ENCODE measurements around the gene ING1.
"Not testable (repeated sequence)": the region's sequence is repeated elsewhere in the genome, so short reads cannot be mapped to it uniquely, and the experiment has no call there.

The ING1 gene

DNA sequence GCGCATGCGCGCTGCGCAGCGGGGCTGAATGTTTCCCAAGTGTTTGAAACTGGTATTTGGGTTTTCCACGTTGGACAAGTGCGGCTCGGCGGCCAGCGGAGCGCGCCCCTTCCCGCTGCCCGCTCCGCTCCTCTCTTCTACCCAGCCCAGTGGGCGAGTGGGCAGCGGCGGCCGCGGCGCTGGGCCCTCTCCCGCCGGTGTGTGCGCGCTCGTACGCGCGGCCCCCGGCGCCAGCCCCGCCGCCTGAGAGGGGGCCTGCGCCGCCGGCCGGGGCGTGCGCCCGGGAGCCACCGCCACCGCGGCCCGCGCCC lies at the start of gene ING1:
ING1 (plus strand) TSS at position 59 of the 311 bp plus-strand sequence. CDS start 450 bp downstream, outside the sequence.
- DNase-seq, result no peak

GRCh38 chr13:110664041-110664440 lies 49.5 kb upstream of the ING1 start:
- no peak for DNase-seq

DNA sequence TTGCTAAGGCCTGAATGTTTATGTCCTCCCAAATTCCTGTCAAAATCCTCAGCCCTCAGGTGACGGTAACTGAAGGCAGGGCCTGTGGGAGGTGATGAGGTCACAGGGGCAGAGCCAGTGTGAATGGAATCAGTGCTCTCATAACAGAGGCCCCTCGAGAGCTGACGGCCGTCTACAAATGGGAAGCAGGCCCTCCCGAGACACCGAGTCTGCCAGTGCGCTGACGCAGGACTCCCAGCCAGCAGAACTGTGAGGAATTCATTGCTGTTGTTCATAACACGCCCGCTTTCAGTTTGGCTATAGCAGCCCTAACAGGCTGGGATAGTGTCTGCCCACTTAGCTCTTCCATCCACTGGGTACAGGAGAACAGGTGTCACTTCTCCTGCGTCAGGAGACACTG lies 48.8 kb upstream of the ING1 start:
- no peak for DNase-seq

DNA sequence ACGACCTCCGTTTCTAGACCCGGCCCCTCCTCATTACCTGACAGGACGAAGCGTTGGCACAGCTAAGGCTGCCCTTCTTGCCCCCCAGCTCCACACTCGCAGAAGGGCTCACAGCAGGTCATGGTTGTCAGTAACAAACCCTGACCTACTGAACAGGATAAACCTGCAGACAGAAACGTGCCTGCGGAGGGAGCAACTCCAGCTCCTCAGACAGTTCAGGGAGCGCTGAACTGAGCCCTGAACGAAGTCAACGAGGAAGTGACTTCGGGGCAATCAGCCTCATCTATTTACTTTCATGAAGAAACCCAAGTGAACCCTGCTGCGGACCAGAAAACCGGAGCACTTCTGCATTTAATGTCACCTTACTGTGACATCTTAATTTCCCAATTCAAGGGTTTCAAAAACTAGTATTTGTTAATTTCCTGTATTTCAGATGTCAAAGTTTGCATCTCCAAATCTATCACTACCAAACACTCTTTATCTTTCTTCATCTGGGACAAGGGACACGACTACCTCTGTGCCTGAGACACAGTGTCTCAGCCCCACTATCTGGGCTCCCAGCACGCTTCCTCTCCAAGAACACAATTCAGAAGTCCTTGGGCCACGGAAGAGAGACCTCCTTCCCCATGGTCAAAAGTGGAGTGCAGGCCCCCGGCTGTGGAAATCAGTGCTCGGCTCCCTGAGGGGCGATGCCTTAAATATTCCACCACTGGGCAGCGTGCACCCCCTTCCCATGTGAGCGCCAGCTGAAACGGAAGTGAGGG lies 47.8 kb upstream of the ING1 start:
- DNase-seq, result no peak

- DNase-seq, result no peak
These were observed 47.3 kb upstream of the ING1 start for GRCh38 chr13:110666255-110666533.

DNA sequence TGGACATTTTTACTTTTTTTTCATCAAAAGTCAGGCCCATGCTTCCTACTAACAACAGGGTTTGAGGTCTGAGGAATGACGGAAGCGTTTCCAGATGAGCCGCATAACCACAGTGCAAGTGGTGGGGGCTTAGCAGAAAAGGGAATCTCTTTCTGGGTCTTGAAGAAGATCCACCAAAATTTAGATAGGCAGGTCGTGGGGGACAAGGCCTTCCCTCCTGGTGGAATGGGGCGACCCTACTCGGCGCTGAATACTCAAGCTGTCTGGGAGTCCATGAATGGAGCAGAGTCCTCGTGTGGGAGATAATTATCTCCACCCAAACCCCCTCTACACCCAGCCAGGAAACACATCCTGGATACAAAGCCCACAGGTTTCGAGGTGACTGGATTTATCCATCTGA lies 44.5 kb upstream of the ING1 start:
- DNase-seq, result no peak

- not testable (repeated sequence) for DNase-seq
These were observed 43.7 kb upstream of the ING1 start for GRCh38 chr13:110669814-110670213.

GRCh38 chr13:110676595-110677587 lies 36.6 kb upstream of the ING1 start:
- DNase-seq, result no peak

- no peak for DNase-seq
These were observed 35.6 kb upstream of the ING1 start for GRCh38 chr13:110677731-110678545.

DNA sequence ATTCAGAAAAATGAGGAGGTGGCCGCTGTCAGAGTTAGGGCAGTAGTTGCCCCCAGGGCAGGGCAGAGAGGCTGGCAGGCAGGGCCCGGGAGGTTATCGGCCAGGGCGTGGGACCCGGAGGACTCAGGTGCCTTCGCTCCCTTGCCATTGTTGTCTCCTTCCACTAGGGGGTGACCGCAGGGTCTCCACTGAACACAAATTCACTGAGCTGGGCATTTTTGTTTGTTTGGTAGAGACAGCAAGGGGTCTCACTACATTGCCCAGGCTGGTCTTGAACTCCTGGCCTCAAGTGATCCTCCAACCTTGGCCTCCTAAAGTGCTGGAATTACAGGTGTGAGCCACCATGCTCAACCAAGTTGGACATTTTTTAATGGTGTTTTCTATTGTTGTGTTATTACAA lies 32.6 kb upstream of the ING1 start:
- DNase-seq, result no peak

DNA sequence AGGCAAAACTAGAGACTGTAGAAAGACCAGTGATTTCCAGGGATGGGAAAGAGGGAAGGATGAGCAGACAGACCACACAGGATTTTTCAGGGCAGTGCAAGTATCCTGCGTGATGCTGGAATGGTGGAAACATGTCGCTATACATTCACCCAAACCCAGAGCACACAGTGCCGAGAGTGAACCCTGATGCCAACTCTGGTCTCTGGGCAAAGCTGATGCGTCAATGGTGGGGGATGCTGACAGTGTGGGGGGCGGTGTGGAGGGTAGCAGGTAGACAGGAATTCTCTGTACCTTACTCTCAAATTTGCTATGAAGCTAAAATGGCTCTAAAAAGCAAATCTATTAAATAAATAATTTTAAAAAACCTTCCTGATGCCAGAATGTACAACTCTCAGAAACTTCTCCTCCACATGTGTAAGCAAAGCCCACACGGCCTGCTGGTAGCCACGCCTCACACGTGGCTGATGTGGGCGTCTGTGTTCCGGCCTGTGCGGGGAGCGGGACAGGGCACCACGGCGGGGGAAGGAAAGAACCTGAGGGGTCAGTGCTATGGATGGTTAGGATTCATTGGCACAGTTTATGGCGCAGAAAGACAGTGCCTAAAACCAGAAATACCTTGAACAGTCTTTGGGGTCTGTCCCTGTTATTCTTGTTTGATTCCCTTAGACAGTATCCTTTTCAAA lies 31.5 kb upstream of the ING1 start:
- no peak for DNase-seq

GRCh38 chr13:110682746-110683145 lies 30.8 kb upstream of the ING1 start:
- no peak for DNase-seq

DNA sequence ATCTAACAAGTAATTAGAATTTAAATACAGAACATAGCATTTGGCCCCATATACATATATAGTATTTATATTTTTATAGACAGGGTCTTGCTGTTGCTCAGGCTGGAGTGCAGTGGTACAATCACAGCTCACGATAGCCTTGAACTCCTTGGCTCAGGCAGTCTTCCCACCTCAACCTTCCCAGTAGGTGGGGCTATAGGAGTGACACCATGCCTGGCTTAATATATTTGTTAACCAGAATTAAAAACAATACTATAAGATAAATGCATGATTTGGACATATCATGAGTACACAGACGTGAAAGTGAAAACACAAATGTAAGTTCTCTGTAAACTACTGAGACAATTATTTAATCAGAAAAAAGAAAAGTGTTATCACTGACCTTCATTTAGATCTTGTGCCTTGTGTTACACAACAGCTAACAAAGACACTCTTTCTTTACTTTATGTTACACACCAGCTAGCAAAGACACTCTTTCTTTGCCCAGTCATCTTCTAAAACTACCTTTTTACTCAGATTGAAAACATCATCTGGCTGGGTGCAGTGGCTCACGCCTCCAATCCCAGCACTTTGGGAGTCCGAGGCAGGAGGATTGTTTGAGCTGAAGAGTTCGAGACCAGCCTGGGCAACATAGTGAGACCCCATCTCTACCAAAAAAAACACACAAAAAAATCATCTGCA lies 30.2 kb upstream of the ING1 start:
- no peak for DNase-seq

GRCh38 chr13:110683921-110684320 lies 29.6 kb upstream of the ING1 start:
- no peak for DNase-seq

- DNase-seq, result no peak
These were observed 29.0 kb upstream of the ING1 start for GRCh38 chr13:110684388-110685056.

- no peak for DNase-seq
These were observed 28.0 kb upstream of the ING1 start for GRCh38 chr13:110685305-110686020.

- DNase-seq, result no peak
These were observed 25.8 kb upstream of the ING1 start for GRCh38 chr13:110687736-110688135.

DNA sequence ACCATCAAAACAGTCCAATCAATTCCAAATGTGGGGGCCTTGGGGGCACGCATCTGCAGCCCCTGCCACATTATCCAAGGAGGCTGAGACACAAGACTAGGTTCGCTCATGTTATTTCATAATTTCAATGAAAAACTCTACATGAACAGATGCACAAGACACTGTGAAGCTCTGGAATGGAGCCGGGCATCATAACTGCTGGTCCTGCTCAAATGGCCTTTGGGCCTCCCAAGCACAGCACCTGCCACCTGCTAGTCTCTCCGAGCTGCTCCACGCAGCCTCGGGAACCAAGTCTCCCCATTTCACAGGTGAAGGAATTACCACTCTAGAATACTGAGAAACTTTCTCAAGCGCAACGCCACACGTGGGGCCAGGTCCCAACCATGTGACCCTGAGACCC lies 24.5 kb upstream of the ING1 start:
- no peak for DNase-seq

DNA sequence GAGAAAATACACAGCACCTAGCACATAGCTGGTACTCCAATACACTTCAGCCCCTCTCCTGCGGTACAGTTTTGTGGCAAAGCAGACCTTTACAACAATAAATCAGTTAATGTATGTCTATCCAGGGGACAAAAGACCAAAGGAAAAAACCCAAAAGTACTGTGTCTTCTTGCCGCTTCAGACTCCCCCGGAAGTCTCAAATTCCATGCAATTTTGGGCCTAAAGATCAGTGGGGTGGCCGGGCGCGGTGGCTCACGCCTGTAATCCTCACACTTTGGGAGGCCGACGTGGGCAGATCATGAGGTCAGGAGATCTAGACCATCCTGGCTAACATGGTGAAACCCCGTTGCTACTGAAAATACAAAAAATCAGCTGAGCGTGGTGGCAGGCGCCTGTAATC lies 23.8 kb upstream of the ING1 start:
- DNase-seq, result no peak

DNA sequence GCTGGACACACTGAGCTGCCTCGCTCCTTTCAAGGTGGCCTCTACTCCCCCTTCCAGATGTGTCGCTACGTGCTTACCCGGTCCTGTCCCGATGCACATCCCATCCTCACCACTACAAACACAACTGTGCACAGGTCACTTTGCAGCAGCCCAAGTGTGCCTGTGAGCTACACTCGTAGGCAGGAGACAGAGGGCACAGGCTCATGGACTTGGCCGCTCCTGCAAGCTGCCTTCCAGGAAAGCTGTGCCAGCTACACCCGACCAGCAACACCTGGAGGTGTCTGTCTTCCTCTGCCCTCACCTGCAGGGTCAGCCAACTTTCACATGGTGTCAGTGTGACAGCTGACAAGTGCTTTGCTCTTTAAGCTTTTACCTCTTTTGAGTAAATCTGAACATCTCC lies 23.0 kb upstream of the ING1 start:
- no peak for DNase-seq

GRCh38 chr13:110695774-110696173 lies 17.7 kb upstream of the ING1 start:
- not testable (repeated sequence) for DNase-seq
